LHCN-M2 (cell line): ENCODE data around the gene ARFGAP3. TPM values are rescaled to one million over a fixed set of nuclear protein-coding genes. Genes with fewer than 3 reads are reported as not detected.
A peak's percentile ranks its signal among the peaks of the same experiment; 100 is the strongest.
"Not testable (repeated sequence)": the region's sequence is repeated elsewhere in the genome, so short reads cannot be mapped to it uniquely, and the experiment has no call there.

Experiments used
- DNase-seq: peaks from one replicate; pipeline ENCODE4 v3.0.0-alpha.2; 2012; ENCODE audit warnings: low read depth
- total RNA-seq: library from RNA; depleted of rRNA; stranded (reverse); fragments of >200 nt; gene quantifications from 2 replicates; pipeline ENCODE4 v1.2.3, GENCODE V29; 2014; rRNA removed

Gene ARFGAP3
- total RNA-seq, 1 experiment from 2014 or later = 87.1 TPM

DNA sequence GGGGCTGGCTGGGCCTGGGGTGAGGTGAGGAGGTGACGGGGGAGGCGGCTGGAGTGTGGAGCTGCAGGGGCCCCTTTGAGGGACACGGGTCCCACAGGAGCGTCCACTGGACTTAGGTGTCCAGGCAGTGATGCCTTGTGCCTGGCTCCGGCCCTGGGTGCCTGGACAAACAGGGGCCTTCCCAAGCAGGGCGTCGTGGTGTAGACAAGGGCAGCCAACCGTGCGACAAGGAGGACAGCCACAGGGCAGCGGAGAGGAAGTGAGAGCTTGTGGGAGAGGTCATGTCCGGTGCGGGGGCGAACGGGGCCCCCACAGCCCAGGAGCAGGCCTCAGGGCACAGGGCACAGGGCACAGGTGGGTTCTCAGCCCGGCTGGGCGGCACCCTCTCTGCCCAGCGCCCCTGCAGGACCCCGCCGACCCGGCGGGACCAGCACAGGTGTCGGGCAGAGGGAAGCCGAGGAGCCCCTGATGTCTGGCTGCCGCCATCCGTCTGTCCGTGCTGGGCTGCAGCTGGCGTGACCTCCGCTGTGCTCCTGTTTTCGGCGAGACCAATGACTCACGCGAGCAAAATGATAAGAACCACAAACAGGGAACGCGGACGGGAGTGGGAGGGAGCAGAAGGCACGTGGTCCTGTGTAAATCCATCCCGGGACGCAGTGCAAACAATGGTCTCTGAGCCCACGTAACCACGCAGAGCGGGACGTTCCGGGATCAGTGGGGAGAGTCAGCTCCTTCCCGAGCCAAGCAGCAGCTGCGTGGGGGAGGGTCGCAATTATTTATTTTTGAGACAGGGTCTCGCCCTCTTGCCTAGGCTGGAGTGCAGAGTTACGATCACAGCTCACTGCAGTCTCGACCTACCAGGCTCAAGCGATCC, 87.3 kb downstream of the ARFGAP3 start:
- peak; percentile 94 for DNase-seq

DNA sequence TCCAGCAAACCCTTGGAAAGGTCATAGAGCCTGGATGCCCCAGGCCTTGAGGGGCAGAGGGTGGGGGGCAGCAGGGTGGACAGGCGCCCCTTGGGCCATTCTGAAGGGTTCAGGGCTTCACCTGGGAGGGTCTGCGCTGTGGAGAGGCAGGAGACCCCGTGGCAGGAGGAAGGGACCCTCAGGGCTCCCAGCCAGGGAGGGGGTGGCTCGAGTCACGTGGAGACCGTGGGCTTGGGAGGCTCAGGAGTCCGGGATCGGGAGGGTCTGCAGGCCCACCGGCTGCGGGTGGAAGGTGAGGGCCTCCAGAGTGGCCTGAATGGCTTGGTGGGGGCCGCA, 87.9 kb downstream of the ARFGAP3 start:
- no peak for DNase-seq

DNA sequence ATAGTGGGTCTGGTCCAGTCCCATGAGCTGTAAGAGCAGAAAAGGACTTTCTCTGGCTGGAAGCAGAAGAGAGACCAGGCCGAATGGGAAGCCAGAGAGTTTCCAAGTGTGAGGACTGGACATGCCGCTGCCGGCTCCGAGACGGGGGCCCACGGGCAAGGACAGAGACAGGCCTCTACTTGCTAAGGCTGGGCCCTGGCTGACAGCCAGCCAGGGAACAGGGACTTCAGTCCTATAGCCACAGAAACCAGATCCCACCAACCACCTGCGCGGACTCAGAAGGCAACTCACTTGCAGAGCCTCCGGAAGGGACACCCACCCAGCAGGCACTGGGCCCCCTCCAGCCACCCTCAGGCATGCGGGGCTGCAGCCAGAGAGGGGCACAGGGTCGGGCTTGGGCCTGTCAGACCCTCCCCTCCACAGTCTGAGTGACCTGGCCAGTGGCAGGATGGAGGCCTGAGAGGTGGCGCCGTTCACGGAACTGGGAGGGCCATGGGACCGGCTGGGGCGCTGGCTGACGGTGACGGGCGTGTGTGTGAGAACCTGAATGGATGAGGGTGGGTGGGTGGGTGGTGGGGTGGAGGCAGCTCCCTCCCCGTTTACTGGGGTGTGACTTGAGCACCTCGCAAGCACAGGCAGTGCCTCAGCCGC, 88.6 kb downstream of the ARFGAP3 start:
- DNase-seq = no peak

DNA sequence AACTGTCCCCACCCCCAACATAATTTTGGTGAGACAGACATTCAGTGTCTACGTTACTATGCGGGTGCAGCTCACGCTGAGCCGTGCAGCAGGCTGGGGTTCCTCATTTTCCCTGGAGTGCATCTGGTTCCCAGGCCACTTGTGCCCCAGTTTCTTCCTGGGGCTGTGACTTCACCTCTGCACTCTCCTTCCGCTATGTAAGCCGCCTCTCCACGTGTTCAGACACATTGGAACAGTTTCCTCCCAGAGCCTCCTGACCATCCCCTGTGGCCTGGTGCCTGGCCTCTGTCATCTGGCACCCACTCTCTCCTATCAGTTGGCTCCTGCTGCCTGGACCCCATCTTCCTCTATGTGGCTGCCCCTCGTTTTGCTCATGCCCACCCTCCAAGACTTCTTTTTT, 90.2 kb downstream of the ARFGAP3 start:
- DNase-seq = no peak

DNA sequence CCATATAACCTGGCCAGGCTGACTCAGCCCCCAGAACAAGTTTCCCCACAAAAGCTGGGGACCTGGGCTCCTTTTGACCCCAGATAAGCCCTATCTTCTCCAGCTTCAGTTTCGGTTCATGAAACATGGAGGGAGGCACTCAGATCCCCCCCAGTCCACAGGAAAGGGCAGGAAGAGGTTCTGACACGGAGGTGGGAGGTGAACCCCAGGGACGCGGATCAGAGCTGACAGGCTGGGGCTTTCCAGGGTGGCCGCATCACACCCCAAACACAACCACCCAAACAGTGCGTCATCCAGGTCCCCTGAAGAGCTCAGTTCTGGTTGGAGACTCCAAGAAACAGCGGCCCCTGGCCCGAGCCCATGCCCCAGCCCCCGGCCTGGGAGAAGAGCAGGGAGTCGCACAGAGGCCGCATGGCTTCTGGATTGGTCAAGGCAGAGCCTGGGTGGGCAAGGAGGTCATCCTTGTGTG, 92.1 kb downstream of the ARFGAP3 start:
- DNase-seq = no peak

DNA sequence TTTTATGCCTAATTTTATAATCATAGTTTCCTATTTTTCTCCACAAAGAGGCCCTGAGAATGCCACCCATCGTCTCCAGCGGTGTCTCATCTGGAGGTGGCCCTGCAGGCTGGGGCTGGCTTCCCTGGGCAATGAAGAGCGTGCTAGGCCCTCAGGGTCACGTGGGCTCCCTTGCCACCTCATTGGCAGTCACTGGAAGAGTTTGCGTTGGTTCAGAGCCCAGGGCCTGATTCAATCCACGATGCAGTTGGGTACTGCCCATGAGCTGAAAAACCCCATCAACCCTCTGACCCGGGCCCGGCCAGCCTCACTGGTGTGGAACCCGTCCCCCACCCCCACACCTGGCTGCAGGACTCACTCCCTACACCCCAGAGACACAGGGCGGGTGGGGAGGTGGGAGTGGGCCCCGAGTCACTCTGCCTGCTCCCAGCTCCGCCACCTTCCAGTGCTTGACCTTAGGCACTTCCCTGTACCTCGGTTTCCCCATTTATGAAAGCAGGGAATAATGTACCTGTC, 93.0 kb downstream of the ARFGAP3 start:
- DNase-seq = no peak

DNA sequence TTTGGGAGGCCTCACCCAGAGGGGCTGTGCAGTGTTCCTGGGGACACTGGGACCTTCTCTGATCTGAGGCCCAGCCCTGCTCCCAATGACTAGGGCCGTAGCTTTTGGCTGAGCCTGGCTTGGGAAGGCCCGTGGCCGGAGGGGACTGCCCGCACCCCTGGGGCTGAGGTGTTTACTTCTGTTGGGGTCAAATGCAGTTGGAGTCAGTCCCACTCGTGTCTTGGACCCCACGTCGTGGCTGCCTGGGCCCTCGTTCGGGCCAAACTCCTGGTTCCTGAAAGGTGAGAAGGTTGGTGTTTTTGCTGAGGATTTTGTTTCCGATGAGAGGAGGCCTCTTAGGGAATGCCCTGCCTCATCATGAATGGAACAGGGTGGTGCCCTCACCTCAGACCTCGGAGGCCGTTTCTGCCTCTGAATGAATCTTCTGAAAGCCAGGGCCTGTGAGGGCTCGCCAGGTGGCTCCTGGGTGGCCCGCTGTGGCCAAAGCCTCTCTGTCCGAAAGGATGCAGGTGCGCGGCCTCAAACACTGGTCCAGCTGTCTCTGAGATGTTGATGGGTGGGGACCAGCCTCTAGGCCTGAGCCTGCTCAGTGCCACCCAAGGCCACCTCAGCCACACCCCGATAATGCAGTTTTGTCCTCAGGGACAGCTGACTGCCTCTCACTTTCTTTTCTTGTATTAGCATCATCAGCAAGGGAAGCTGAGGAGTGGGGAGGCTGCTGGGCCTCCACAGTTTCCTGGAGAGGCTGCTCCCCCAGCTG, 96.1 kb downstream of the ARFGAP3 start:
- no peak for DNase-seq

DNA sequence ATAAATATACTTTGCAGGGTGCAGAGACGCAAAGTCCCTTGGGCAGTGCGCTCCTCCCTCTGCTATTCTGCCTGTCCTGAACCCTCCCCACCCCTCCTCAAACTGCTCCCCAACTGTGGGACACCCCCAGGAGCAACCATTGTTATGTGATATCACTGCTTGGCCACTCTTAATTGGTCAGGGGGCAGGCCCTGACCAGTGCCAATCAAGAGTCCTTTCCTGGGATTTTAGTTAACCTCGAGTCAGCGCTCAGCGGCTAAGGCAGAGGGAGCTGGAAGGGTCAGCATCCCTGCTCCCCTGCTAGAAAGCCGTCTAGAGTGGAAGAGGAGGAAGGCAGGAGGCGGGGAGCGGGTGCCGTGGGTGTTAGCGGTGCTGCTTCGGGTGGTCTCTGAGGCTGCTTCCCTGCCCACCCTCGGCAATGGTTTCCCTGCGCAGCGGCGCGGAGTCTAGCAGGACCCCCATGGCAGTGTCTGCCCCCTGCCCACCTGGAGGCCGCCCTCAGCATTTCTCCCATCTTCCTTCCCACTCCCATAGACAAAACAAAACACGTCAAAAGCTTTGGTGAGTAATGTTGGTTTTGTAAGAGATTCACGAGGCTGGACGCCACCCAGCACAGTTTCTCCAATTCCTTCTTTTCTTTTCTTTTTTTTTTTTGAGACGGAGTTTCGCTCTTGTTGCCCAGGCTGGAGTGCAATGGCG, 98.0 kb downstream of the ARFGAP3 start:
- no peak for DNase-seq

DNA sequence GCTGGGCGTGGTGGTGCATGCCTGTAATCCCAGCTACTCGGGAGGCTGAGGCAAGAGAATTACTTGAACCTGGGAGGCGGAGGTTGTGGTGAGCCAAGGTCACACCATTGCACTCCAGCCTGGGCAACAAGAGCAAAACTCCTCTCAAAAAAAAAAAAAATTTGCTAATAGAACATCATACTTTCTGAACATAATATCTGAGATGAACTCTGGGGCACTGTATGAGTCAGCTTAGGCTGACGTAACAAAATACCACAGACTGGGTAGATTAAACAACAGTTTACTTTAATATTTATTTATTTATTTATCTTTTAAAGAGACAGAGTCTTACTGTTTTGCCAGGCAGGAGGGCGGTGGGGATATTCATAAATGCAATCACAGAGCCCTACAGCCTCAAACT, 101.5 kb downstream of the ARFGAP3 start:
- peak; percentile 91 for DNase-seq

DNA sequence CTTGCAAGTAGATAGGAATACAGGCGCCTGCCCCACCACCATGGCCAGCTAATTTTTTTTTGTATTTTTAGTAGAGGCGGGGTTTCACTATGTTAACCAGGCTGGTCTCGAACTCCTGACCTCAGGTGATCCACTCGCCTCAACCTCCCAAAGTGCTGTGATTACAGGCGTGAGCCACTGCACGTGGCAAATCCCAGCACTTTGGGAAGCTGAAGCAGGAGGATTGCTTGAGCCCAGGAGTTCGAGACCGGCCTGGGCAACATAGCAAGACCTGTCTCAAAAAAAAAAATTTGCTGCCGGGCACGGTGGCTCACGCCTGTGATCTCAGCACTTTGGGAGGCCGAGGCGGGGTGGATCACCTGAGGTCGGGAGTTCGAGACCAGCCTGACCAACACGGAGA, 102.0 kb downstream of the ARFGAP3 start:
- not testable (repeated sequence) for DNase-seq

DNA sequence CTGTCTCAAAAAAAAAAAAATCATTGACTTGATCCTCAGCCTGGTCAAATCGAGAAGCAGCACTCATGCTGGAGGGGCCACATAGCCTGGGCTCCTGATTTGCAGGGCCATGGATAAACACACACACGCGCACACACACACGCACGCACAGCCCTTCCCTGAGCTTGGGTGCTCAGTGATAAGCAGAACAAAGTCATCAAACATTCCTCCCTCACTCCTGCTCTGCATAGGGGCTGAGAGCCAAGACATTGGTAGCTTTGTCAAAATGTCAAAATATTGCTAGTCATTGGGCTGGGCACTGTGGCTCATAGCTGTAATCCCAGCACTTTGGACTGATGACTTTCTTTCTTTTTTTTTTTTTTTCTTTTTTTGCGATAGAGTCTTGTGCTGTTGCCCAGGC, 102.4 kb downstream of the ARFGAP3 start:
- peak; percentile 43 for DNase-seq

DNA sequence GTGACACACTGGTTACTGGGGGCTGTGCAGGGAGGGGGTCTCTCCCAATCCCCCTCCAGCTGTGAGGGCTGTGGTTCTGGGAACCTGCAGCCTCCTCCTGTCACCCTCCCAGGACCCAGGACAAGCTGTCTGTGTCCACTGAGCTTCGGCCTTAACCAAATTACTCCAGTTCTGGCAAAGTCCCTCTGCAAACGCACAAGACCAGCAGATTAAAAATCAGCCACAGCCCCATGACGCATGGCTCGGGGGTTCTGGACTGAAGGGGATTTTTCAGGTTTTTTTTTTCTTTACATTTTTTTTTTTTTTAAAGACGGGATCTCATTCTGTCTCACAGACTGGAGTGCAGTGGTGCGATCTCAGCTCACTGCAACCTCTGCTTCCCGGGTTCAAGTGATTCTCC, 104.2 kb downstream of the ARFGAP3 start:
- no peak for DNase-seq

DNA sequence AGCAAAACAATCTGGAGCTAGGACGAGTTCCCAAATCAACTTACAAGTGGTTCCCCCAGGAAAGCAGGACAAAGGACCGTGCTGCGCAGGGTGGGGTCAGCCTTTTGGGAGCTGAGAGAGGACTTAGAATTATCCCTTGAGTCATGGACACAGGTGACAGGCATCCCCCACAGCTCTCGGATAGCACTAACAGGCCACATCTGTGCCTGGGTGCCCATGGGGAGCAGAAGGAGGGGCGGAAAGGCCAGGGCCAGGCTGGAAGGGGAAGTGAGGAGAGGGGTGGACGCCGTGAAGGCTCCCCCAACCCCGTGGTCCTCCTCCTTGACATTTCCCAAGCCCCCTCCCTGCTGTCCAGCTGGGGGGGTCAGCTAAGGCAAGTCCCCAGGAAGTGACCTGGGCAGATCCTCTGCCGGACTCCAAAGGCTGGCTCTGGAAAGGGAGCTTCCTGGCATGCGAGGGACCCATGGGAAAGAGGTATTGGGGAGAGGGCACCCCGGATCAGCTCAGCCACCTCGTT, 104.8 kb downstream of the ARFGAP3 start:
- no peak for DNase-seq

DNA sequence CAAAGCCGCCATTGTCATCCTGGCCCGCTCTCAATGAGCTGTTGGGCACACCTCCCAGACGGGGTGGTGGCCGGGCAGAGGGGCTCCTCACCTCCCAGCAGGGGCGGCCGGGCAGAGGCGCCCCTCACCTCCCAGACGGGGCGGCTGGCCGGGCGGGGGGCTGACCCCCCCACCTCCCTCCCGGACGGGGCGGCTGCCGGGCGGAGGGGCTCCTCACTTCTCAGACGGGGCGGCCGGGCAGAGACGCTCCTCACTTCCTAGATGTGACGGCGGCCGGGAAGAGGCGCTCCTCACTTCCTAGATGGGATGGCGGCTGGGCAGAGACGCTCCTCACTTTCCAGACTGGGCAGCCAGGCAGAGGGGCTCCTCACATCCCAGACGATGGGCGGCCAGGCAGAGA, 106.7 kb downstream of the ARFGAP3 start:
- not testable (repeated sequence) for DNase-seq

DNA sequence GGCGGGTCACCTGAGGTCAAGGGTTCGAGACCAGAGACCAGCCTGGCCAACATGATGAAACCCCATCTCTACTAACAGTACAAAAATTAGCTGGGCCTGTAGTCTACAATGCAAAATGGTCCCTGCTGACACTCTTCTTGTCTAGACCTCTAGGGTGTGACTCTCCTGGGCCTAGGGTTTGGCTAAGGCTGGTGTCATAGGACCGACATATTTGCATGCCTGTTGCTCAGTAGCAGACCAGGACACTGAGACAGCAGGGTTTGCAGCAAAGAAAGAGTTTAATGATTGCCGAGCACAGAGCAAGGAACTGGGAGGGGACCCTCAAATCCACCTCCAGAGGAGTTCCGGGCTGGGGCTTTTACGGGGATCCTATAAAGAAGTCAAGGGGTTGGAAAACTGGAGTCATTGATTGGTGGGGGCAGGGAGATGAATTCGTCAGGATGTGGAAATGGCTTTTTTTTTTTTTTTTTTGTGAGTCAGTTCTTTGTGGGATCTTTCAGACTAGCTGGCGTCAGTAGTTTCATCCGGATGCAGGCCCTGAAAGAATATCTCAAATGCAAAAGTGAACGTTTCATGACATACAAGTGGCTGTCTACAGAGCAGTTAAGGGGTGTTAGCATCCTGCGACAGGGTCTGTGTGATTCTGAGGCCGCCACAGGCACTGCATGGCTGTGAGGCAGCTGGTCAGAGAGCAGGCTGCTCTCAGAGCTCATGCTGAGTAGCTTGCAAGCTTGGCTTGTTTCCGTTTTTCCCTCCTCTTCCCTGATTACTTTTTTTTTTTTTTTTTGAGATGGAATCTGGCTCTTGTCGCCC, 109.2 kb downstream of the ARFGAP3 start:
- DNase-seq = peak; percentile 93

Other genes starting within 250 kb of the ARFGAP3 start
- gene POLDIP3, start 242.4 kb downstream of the ARFGAP3 start, total RNA-seq = 34.0 and 36.4 TPM in 2 replicates
- not detected in 2 replicates for gene ATP5MGL, start 216.7 kb downstream of the ARFGAP3 start, total RNA-seq
- 165 and 193 TPM in 2 replicates for gene CYB5R3, start 207.9 kb downstream of the ARFGAP3 start, total RNA-seq
- gene A4GALT, start 136.4 kb downstream of the ARFGAP3 start, total RNA-seq = 22.6 and 29.3 TPM in 2 replicates
- 66.3 and 66.8 TPM in 2 replicates for gene PACSIN2, start 157.9 kb upstream of the ARFGAP3 start, total RNA-seq
- 13.1 and 13.5 TPM in 2 replicates for gene TTLL1, start 232.1 kb upstream of the ARFGAP3 start, total RNA-seq